ENCODE data around the gene ZBTB7C. TPM values are rescaled to one million over a fixed set of nuclear protein-coding genes. Genes with fewer than 3 reads are reported as not detected.

Gene ZBTB7C
- polyA plus RNA-seq, 1 donor (not counting 4 experiments of a cell fraction or from before 2014, with no cell fraction given): 0.58 TPM

DNA sequence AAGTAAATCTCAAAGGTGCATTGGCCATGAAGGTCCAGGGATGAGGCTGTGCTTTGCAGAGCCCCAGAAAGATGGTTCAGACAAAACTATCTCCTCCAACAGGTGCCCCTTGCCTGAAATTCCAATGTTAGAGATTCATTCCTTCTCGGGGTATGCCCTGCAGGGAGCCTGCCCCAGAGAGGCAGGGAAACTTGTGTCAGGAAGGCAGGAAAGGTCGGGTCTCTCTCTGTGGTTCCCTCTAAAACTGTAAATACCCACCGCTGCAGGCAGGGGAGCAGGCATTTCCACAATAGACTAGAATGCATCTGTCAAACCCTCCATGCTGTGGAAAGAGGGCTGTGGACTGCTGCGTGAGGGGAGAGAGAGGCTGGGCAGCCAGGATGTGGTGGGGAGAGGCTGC is 271.0 kb downstream of the ZBTB7C start:
- no peaks in the 10 kb centered on the region for H3K9me1 ChIP-seq (ENCODE audit: control insufficient read depth, extremely low read depth, insufficient read depth, low read length)
- TF ChIP-seq, protein P1, sequence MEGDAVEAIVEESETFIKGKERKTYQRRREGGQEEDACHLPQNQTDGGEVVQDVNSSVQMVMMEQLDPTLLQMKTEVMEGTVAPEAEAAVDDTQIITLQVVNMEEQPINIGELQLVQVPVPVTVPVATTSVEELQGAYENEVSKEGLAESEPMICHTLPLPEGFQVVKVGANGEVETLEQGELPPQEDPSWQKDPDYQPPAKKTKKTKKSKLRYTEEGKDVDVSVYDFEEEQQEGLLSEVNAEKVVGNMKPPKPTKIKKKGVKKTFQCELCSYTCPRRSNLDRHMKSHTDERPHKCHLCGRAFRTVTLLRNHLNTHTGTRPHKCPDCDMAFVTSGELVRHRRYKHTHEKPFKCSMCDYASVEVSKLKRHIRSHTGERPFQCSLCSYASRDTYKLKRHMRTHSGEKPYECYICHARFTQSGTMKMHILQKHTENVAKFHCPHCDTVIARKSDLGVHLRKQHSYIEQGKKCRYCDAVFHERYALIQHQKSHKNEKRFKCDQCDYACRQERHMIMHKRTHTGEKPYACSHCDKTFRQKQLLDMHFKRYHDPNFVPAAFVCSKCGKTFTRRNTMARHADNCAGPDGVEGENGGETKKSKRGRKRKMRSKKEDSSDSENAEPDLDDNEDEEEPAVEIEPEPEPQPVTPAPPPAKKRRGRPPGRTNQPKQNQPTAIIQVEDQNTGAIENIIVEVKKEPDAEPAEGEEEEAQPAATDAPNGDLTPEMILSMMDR (optimal IDR thresholded peaks at IDR 0.05 in 1 of 3, IDR thresholded peaks at IDR 0.05 in 1 of 3, conservative IDR thresholded peaks at IDR 0.05 in 1 of 3; ENCODE audit: extremely low read depth in 1 of 3, insufficient read depth in 2 of 3, low read length in 3 of 3): peak in 1 of 3 experiments; percentile 3
- TF ChIP-seq EZH2 (IDR thresholded peaks at IDR 0.05; ENCODE audit: low read length): no peak
- H2AFZ ChIP-seq (ENCODE audit: control insufficient read depth, low read length): no peak overlapping the region
- H3K27ac ChIP-seq (ENCODE audit: control insufficient read depth, insufficient read depth, low read length): no peak overlapping the region
- dilution Hi-C loops (cut with MboI; ENCODE audit: extremely low pct_ligation_motif_present, low sequenced_read_pairs): no loop called here
- H3K36me3 ChIP-seq (ENCODE audit: control insufficient read depth in 2 of 2, extremely low read depth in 1 of 2, insufficient read depth in 2 of 2, low read length in 2 of 2): no peaks in the 10 kb centered on the region
- DNase-seq (ENCODE audit: low read depth, low spot score) (no peak), FAIRE-seq (no peak)
- H3K4me3 ChIP-seq (ENCODE audit: control insufficient read depth in 2 of 3, extremely low read depth in 1 of 3, insufficient read depth in 2 of 3, low read depth in 1 of 3, low read length in 3 of 3): no peak overlapping the region
- no peaks in the 10 kb centered on the region for H4K20me1 ChIP-seq (ENCODE audit: control insufficient read depth, extremely low read depth, insufficient read depth, low read length)
- H3K9me3 ChIP-seq (ENCODE audit: control insufficient read depth, low read depth, low read length): no peaks in the 10 kb centered on the region
- peaks cover 30% of the 10 kb centered on the region for H3K27me3 ChIP-seq (ENCODE audit: control insufficient read depth, extremely low read depth, insufficient read depth, low read length)
- no peak overlapping the region for H3K4me2 ChIP-seq (ENCODE audit: control insufficient read depth, extremely low read depth, insufficient read depth, low read depth, low read length)
- no peak overlapping the region for H3K9ac ChIP-seq (ENCODE audit: control insufficient read depth, extremely low read depth, insufficient read depth, low read length)
- no peaks in the 10 kb centered on the region for H3K79me2 ChIP-seq (ENCODE audit: control insufficient read depth, insufficient read depth, low read length)
- peaks cover 15% of the 10 kb centered on the region for H3K4me1 ChIP-seq (ENCODE audit: control insufficient read depth, extremely low read depth, insufficient read depth, low read length)

DNA sequence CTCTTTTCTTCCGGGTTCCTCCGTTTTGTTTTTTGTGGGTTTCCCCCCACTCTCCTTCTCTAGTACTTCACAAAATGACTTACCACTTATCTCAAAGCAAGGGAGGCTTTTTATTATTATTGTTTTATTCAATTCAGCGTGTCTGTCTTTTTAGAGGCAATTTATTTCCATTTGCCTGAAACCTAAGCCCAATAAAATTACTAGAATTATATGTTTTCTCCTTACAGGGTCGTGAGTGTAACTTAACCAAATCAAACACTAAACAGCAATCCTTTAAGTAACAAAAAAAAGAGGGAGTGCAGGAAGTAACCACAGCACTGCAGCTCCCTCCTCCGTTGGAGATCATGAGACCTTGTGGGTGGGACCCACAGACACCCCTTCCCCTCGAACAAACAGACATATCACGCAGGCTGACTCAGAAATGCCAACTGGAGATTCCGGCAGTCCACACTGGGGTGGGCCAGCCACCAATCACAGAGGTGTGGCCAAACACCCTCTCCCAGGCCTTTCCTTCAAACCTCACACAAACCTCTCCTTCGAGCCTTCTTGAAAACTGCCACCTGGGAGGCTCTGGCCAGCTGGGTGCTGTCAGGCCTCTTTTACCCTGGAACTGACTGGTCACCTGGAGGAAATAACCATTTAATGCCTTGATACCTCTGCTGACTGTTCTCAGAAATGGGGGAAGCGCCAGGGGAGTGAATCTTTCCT is 271.7 kb downstream of the ZBTB7C start:
- H3K27ac ChIP-seq (ENCODE audit: control insufficient read depth, insufficient read depth, low read length): no peak overlapping the region
- H4K20me1 ChIP-seq (ENCODE audit: control insufficient read depth, extremely low read depth, insufficient read depth, low read length): no peaks in the 10 kb centered on the region
- no peak overlapping the region for H3K9ac ChIP-seq (ENCODE audit: control insufficient read depth, extremely low read depth, insufficient read depth, low read length)
- no peaks in the 10 kb centered on the region for H3K9me3 ChIP-seq (ENCODE audit: control insufficient read depth, low read depth, low read length)
- no peaks in the 10 kb centered on the region for H3K36me3 ChIP-seq (ENCODE audit: control insufficient read depth in 2 of 2, extremely low read depth in 1 of 2, insufficient read depth in 2 of 2, low read length in 2 of 2)
- H3K27me3 ChIP-seq (ENCODE audit: control insufficient read depth, extremely low read depth, insufficient read depth, low read length): peaks cover 30% of the 10 kb centered on the region
- no peaks in the 10 kb centered on the region for H3K79me2 ChIP-seq (ENCODE audit: control insufficient read depth, insufficient read depth, low read length)
- no peak for DNase-seq (ENCODE audit: low read depth, low spot score)
- FAIRE-seq: no peak
- no peaks in the 10 kb centered on the region for H3K9me1 ChIP-seq (ENCODE audit: control insufficient read depth, extremely low read depth, insufficient read depth, low read length)
- peak overlapping the region in 1 of 3 experiments; percentile 54 for H3K4me3 ChIP-seq (ENCODE audit: control insufficient read depth in 2 of 3, extremely low read depth in 1 of 3, insufficient read depth in 2 of 3, low read depth in 1 of 3, low read length in 3 of 3)
- H3K4me1 ChIP-seq (ENCODE audit: control insufficient read depth, extremely low read depth, insufficient read depth, low read length): peaks cover 17% of the 10 kb centered on the region
- H2AFZ ChIP-seq (ENCODE audit: control insufficient read depth, low read length): no peak overlapping the region
- TF ChIP-seq, protein P1 (optimal IDR thresholded peaks at IDR 0.05 in 1 of 3, IDR thresholded peaks at IDR 0.05 in 1 of 3, conservative IDR thresholded peaks at IDR 0.05 in 1 of 3; ENCODE audit: extremely low read depth in 1 of 3, insufficient read depth in 2 of 3, low read length in 3 of 3): no peak
- no peak for TF ChIP-seq EZH2 (IDR thresholded peaks at IDR 0.05; ENCODE audit: low read length)
- peak overlapping the region; percentile 81 for H3K4me2 ChIP-seq (ENCODE audit: control insufficient read depth, extremely low read depth, insufficient read depth, low read depth, low read length)
- dilution Hi-C loops (cut with MboI; ENCODE audit: extremely low pct_ligation_motif_present, low sequenced_read_pairs): no loop called here
